Globus pallidus (tissue), 1 donor: ENCODE results near the gene WDR43.

ENCODE experiments used
- DNase-seq: peaks from one replicate; pipeline ENCODE4 v3.0.0-alpha.2; 2015; ENCODE audit warnings: low spot score

WDR43 gene

GRCh38 chr2:28909655-28910353, 15.3 kb downstream of the WDR43 start:
- DNase-seq: no peak

GRCh38 chr2:28915939-28916338, 21.5 kb downstream of the WDR43 start:
- DNase-seq: no peak

GRCh38 chr2:28926847-28927246, 32.4 kb downstream of the WDR43 start:
- no peak for DNase-seq

GRCh38 chr2:28927469-28927868, 33.0 kb downstream of the WDR43 start:
- DNase-seq: no peak

GRCh38 chr2:28927878-28928277, 33.4 kb downstream of the WDR43 start:
- DNase-seq: no peak

- DNase-seq: no peak
Measured at GRCh38 chr2:28929581-28929980, 35.1 kb downstream of the WDR43 start.

- DNase-seq: no peak
Measured at GRCh38 chr2:28930205-28930604, 35.7 kb downstream of the WDR43 start.

- DNase-seq: no peak
Measured at GRCh38 chr2:28934769-28935168, 40.3 kb downstream of the WDR43 start.

- no peak for DNase-seq
Measured at GRCh38 chr2:28941008-28941407, 46.5 kb downstream of the WDR43 start.

GRCh38 chr2:28944535-28945248, 50.2 kb downstream of the WDR43 start:
- DNase-seq: no peak

- DNase-seq: no peak
Measured at GRCh38 chr2:28948160-28948559, 53.7 kb downstream of the WDR43 start.

GRCh38 chr2:28949190-28949589, 54.7 kb downstream of the WDR43 start:
- DNase-seq: no peak

- DNase-seq: no peak
Measured at GRCh38 chr2:28949617-28950305, 55.3 kb downstream of the WDR43 start.

- no peak for DNase-seq
Measured at GRCh38 chr2:28950941-28951630, 56.6 kb downstream of the WDR43 start.

- no peak for DNase-seq
Measured at GRCh38 chr2:28951910-28952835, 57.7 kb downstream of the WDR43 start.

- no peak for DNase-seq
Measured at GRCh38 chr2:28952836-28953211, 58.4 kb downstream of the WDR43 start.

GRCh38 chr2:28955467-28955866, 61.0 kb downstream of the WDR43 start:
- no peak for DNase-seq

GRCh38 chr2:28956415-28956826, 62.0 kb downstream of the WDR43 start:
- peak; percentile 38 for DNase-seq

GRCh38 chr2:28956890-28957289, 62.4 kb downstream of the WDR43 start:
- no peak for DNase-seq

GRCh38 chr2:28958689-28959088, 64.2 kb downstream of the WDR43 start:
- peak; percentile 80 for DNase-seq

GRCh38 chr2:28960401-28960800, 65.9 kb downstream of the WDR43 start:
- DNase-seq: no peak
